RPMI7951 (cell line): Measurements from ENCODE around the gene LRP5. TPM values are rescaled to one million over a fixed set of nuclear protein-coding genes. Genes with fewer than 3 reads are reported as not detected.
"Not testable (repeated sequence)": the region's sequence is repeated elsewhere in the genome, so short reads cannot be mapped to it uniquely, and the experiment has no call there.

Experiments
- DNase-seq: peaks from one replicate; pipeline ENCODE4 v3.0.0-alpha.2; 2012; ENCODE audit warnings: low read depth
- total RNA-seq: library from RNA; depleted of rRNA; stranded (reverse); fragments of >200 nt; shearing (Covaris generic); gene quantifications from 2 replicates; pipeline ENCODE4 v1.2.3, GENCODE V29; 2014; rRNA removed

Gene LRP5
- total RNA-seq, 1 experiment from 2014 or later, result 0.48 TPM

DNA sequence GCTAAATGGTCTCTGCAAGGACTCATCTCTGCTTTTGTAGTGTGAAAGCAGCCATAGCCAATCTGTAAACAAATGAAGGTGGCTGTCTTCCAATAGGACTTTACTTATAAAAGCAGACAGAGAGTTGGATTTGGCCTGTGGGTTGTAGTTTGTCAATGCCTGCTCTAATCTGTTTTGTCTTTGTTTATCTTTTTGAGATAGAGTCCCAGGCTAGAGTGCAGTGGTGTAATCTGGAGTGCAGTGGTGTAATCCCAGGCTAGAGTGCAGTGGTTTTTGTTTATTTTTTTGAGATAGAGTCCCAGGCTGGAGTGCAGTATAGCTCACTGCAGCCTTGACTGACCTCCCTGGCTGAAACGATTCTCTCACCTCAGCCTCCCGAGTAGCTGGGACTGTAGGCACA is 156.7 kb downstream of the LRP5 start:
- DNase-seq, result no peak

DNA sequence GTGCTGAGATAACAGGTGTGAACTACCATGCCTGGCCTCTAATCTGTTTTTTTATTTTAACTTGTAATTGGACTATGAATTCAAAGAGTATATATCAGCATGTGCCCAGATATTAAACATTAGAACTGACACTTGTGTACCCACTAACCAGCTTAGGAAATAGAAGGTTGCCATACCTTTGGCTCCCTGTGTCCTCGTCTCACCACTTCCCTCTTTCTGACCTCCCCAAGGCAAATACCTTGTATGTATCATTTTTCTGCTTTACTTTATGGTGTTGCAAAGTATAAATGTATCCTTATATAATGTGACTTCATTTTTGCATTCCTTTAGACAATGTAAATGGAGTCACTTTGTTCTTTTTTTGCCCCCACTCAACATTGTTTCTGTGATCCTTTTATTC is 157.3 kb downstream of the LRP5 start:
- DNase-seq, result no peak

DNA sequence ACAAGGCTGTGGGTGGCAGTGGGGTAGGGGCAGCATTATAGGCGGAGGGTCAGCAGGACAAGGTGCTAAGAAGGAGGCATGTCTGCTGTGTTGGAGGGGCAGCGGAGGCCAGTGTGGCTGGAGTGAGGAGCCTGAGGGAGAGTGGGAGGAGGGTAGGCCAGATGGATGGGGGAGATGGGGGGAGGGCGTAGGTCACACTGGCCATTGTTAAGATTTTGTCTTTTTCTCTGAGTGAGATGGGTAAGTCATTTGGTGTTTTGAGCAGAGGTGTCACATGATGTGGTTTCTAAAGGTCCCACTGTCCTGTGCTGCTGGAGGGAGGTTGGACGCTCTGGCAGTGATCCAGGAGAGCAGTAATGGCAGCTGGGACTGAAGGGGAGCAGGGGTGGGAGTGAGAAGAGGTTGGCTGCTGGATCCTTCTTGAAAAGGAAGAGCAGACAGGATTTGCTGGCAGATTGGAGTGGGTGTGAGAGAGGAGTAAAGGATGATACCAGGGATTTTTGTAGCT is 158.0 kb downstream of the LRP5 start:
- peak; percentile 50 for DNase-seq

DNA sequence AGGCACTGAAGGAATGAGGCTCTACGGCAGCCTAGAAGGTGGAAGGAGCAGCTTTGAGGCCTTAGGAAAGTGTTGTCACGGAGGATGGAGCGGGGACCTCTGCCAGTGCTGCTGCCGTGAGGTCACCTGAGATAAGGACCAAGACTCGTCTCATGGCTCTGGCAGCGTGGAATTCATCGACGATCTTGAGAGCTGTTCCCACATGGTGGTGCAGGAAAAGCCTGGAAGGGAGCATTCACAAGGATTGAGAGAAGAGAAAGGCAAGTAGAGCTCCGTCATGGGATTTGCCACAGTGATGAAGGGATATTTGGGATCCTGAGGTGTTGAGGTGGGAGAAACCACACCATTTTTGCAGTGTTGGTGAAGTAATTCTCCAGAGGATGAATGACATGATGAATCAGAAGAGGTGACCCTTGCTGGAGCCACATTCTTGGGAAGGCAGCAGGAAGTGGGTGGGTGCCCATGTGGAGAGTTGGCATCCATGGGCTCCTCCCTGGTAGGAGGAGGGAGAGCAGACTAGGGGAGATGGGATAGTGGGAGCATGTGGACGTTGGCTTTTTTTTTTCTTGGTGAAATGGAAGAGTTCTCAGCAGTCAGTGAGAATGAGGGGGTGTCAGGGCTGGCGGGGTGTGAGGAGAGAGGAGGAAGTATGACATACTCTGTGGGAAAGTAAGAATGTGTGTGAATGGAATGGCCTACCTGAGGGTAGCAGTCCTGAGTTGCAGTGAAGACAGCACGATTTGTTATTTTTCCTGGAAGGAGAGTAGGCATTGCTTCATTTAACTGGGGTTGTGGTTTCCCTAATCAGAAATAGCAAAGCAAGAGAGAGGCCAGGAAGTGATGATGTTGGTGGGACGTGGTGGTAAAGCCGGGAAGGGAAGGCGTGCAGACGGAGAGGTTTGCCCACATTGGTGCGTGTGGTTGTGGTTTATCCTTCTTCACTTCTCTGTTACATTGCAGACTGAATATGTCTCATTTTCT is 159.3 kb downstream of the LRP5 start:
- peak; percentile 82 for DNase-seq

DNA sequence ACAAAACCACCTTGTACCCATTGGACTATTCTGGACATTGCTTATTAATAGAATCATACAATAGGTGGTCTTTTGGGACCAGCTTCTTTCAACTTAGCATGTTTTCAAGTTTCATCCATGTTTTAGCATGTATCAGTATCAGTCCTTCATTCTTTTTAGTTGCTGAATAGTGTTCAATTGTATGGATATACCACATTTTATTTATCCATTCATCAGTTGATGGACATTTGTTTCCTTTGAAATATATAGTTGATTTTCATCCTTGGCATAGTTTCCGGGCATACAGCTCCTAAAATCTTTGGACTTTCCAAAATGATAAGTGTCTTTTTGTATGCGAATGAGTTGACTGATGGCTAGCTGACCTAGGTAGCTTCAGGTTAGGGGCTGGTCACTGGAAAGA is 160.4 kb downstream of the LRP5 start:
- DNase-seq, result no peak

DNA sequence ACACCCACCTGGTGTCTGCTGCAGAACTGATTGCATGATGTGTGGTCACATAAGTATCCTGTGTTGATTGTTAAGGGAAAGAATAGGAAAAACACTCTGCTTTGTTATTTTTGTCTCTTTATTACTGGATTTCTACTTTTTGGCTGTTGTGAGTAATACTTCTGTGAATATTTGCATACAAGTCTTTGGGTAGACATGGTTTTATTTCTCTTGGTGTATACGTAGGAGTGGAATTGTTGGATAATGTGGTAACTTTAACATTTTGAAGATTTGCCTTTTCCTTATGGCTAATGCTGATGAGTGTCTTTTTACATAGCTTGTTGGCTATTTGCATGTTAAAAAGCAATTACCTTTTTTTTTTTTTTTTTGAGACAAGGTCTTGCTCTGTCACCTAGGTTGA is 161.3 kb downstream of the LRP5 start:
- DNase-seq, result no peak

DNA sequence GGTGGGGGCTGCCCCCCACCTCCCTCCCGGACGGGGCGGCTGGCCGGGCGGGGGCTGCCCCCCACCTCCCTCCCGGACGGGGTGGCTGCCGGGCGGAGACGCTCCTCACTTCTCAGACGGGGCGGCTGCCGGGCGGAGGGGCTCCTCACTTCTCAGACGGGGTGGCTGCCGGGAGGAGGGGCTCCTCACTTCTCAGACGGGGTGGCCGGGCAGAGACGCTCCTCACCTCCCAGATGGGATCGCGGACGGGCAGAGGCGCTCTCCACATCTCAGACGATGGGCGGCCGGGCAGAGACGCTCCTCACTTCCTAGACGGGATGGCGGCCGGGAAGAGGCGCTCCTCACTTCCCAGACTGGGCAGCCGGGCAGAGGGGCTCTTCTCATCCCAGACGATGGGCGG is 163.2 kb downstream of the LRP5 start:
- DNase-seq, result not testable (repeated sequence)

DNA sequence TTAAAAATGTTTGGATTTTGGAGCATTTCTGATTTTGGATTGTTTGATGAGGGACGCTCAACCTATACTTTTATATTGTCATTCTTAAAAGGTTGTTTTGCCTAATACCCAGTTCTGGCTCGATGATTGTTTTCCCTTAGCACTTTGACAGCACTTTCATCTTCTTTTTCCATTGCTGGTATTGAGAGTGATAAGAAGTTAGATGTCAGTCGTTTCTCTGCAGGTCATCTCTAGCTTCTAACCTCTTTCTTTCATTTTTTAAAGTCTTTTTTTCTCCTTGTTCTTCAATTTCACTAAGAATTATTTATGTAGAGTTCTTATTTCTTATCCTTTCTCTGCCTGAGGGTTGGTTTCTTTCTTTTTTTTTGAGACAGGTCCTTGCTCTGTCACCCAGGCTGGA is 167.0 kb downstream of the LRP5 start:
- DNase-seq, result no peak

DNA sequence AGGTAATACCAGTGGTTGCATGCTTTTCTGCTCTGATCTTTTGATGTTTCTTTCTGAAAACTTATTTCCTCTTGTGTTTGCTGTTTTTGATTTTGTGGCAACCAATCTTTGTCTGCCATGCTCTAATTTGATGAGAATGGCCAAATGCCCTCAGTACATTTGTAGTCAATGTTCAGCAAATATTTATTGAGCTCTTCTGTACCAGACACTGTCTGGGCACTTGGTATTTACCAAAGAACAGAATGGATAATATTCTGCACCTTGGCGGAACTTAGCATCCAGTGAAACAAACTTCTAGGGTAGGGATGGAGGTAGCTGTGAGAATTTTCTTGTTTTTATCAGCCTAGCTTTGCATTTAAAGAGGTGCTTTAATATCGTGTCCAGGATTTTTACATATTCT is 167.8 kb downstream of the LRP5 start:
- no peak for DNase-seq

DNA sequence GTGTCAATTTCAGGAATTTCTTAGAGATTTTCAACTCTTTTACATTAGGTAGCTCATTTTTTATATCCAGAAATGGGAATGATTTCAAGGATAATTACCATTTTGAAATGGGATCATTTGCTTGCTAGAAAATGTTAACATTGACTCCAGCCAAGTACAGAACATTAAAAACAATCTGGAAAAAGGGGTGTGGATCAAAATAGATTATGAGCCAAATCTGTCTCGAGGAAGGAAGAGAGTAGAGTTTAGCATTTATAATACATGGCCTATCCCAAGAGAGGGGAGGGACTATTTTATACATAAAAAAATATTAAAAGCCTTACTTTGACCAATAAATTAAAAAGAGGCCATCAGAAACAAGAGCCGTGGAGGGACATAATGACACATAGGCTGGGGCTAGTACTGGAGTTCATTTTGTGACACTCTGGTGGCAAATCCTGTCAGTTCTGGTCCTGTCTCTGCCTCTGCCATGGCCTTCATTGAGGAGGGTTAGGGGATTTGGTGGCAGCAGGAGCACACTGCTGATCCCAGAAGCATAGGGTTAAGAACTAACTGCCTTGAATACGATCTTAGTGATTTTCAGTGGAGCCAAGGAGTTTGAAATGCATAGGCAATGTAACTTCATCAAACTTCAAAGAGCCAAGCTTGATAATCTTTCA is 168.6 kb downstream of the LRP5 start:
- no peak for DNase-seq

DNA sequence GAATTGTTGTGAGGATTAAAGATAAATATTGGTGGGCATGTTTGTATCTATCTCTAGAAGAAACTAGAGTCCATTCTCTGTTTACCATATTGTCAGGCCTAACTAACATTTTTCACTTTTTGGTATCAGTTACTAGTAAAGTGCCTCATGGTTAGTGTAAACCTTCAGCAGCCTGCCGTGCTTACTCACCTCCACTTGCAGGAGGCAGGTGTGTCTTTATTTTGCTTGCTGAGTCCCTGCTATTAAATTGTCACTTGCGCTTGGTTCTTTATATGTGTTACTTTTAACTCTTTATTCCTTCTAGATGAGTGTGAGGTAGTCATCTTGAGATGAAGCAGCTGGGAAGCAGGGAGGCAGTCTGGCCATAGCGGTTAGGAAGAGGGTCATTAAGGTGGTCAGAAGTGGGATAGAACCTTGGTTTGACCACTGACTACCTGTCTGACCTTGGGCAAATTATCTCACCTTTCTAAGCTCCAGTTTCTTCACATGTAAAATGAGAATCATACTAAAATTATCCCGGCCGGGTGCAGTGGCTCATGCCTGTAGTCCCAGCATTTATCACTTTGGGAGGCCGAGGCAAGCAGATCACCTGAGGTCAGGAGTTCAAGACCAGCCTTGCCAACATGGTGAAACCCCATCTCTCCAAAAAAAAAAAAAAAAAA is 169.3 kb downstream of the LRP5 start:
- no peak for DNase-seq

DNA sequence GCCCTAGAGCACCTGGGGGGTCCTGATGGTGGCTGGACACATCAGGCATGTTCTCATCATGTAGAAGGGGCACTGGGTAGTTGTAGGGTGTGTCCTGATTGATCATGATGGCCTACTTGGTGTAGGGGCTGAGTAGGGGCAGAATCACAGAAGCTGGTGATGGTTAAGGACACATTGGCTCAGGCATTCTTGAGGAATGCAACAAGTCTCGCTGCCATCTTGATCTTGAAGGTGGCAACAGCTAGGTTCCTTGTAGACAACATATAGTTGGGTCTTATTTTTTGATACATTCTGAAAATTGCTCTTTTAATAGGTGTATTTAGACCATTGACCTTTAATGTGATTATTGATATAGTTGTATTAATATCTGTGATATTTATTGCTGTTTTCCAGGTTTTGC is 176.2 kb downstream of the LRP5 start:
- DNase-seq, result no peak

DNA sequence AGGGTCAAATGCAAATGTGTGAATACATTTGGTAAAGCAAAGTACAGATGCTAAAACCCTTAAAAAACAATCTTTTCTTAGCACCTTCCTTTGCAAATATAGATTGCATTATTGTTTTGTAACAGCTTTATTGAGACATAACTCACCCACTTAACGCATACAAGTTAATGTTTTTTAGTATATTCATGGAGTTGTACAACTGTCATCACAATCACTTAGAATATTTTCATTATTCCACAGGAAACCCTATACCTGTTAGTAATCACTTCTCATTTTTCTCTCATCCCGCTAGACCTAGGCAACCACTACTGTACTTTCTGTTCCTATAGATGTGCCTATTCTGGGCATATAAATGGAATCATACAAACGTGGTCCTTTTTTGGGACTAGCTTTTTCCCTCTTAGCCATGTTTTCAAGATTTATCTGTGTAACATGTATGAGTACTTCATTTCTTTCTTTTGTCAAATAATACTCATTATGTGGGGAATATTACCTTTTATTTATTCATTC is 182.9 kb downstream of the LRP5 start:
- no peak for DNase-seq

DNA sequence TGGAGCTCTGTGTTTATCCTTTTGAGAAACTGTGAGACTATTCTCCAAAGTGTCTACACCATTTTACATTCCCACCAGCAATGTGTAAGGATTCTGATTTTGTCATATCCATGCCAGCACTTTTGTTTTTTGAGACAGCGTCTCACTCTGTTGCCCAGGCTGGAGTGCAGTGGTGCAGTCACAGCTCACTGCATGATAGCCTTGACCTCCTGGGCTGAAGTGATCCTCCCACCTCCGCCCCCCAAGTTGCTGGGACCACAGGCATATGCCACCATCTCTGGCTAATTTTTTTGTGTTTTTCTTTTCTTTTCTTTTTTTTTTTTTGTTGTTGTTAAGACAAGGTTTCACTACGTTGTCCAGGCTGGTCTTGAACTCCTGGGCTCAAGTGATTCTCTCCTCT is 183.5 kb downstream of the LRP5 start:
- no peak for DNase-seq

DNA sequence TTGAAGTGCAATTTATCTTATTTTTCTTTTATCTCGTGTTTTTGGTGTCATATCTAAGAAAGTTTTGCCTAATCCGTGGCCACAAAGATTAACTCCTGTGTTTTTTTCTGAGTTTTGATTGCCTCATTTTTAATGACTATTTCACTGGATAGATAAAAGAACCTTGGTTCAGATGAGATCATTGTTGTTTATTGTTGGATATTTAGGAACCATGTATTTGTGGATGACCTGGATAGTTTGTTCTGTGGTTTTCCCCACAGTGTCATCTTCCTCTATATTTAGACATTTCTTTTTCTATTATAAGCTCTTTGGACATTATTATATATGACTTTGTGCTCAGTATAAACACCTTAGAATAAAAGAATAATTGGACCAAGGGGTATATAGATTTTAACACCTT is 185.4 kb downstream of the LRP5 start:
- DNase-seq, result no peak

DNA sequence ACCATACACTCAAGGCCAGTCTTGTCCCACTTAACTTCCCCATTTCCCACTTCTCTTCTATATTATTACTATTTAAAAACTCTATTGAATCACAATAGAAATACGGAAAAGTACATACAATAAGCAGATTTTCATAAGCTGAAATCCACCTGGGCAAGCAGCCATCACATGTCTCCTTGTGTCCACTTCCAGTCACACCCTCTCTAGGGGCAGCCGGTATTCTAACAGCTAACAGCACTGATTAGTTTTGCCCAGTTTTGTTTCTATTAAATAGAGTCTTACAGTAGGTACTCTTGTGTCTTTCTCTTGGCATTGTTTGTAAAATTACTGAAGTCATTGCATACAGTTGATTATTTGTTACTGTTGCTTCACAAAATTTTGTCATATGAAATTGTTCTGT is 185.9 kb downstream of the LRP5 start:
- no peak for DNase-seq

Other genes starting within 250 kb of the LRP5 start
- 16.2 and 18.7 TPM in 2 replicates for gene CHKA, start 191.2 kb upstream of the LRP5 start, total RNA-seq
- gene KMT5B, start 99.3 kb upstream of the LRP5 start, total RNA-seq, result 17.7 and 25.1 TPM in 2 replicates
- 60.3 and 69.1 TPM in 2 replicates for gene C11orf24, start 40.6 kb upstream of the LRP5 start, total RNA-seq
- gene PPP6R3, start 148.2 kb downstream of the LRP5 start, total RNA-seq, result 92.3 and 113 TPM in 2 replicates